A549 (cell line): ENCODE results near the gene ADGRF5. TPM values are rescaled to one million over a fixed set of nuclear protein-coding genes. Genes with fewer than 3 reads are reported as not detected.

ENCODE experiments used
- ATAC-seq, 2 experiments: fragments of 200-7000 bp in 1 of 2; fragments of >200 bp in 1 of 2; cut with Nextera tagmentation in 1 of 2; cut with Tn5 transposase in 1 of 2; 3 replicates each; pipeline versions ENCODE4 v1.8.0 to v1.9.1; 2018 to 2020; ENCODE audit warnings: mild to moderate bottlenecking in 1 of 2, moderate library complexity in 1 of 2
- CTCF ChIA-PET: fragments of 300-600 bp; sonication (Branson Sonifier 250); formaldehyde crosslinking; extraction: SDS; loops from one replicate; lab custom pipeline; 2021; ENCODE audit warnings: antibody characterized with exemption, inconsistent platforms; lab: Yijun Ruan, JAX
- POLR2A ChIA-PET: fragments of 350-600 bp; formaldehyde crosslinking; extraction: SDS; loops from one replicate; lab custom pipeline; 2021; ENCODE audit warnings: antibody characterized with exemption, inconsistent platforms; lab: Yijun Ruan, JAX
- DNase-seq, 2 experiments: peaks; one replicate each; pipeline versions ENCODE4 v3.0.0 to v3.0.0-alpha.2; 2011 to 2016; ENCODE audit warnings: low read depth in 1 of 2, low spot score in 1 of 2
- FAIRE-seq: peaks from 2 replicates; lab custom pipeline; 2011; peaks lifted over from hg19 to GRCh38; lab: Jason Lieb, UNC
- H3K27ac ChIP-seq, 2 experiments: fragments of >200 bp; sonication (Bioruptor Twin); formaldehyde crosslinking; 3 replicates each; pipeline ENCODE4 v1.5.1; 2016 to 2017
- H3K4me1 ChIP-seq: fragments of >200 bp; sonication (Bioruptor Twin); formaldehyde crosslinking; 3 replicates; pipeline ENCODE4 v1.6.1; 2016
- H3K4me2 ChIP-seq: fragments of >200 bp; sonication (Bioruptor Twin); formaldehyde crosslinking; 3 replicates; pipeline ENCODE4 v1.6.1; 2016
- H3K4me3 ChIP-seq: fragments of >200 bp; sonication (Bioruptor Twin); formaldehyde crosslinking; 3 replicates; pipeline ENCODE4 v1.5.1; 2016
- H3K9me3 ChIP-seq: fragments of >200 bp; sonication (Bioruptor Twin); formaldehyde crosslinking; 3 replicates; pipeline ENCODE4 v1.6.1; 2016
- CBX2 ChIP-seq: fragments of 200-600 bp; sonication (generic); IDR thresholded peaks from 2 replicates; pipeline ENCODE4 v1.6.1; 2016; ENCODE audit warnings: low read depth, mild to moderate bottlenecking, borderline replicate concordance
- CBX8 ChIP-seq: fragments of 200-600 bp; sonication (generic); IDR thresholded peaks from 2 replicates; pipeline ENCODE4 v1.6.1; 2016
- CHD4 ChIP-seq: fragments of 200-600 bp; sonication (generic); IDR thresholded peaks from 2 replicates; pipeline ENCODE4 v1.6.1; 2016; ENCODE audit warnings: antibody characterized with exemption, mild to moderate bottlenecking, borderline replicate concordance
- CTCF ChIP-seq: fragments of >200 bp; sonication (Bioruptor Twin); formaldehyde crosslinking; IDR thresholded peaks from 3 replicates; pipeline ENCODE4 v1.5.1; 2016
- E2F6 ChIP-seq: IDR thresholded peaks from 2 replicates; pipeline ENCODE4 v1.6.1; 2012; ENCODE audit warnings: low read depth, borderline replicate concordance
- EHF ChIP-seq: fragments of 250-450 bp; sonication (Bioruptor Pico); IDR thresholded peaks from 2 replicates; pipeline ENCODE4 v1.5.0; 2020; ENCODE audit warnings: mild to moderate bottlenecking
- ELK1 ChIP-seq: fragments of 150-350 bp; IDR thresholded peaks from 2 replicates; pipeline ENCODE4 v1.6.1; 2014; ENCODE audit warnings: low read depth, mild to moderate bottlenecking, low read length
- ESRRA ChIP-seq: fragments of 150-350 bp; IDR thresholded peaks from 2 replicates; pipeline ENCODE4 v1.6.1; 2014; ENCODE audit warnings: mild to moderate bottlenecking, low read length, borderline replicate concordance
- FOSL2 ChIP-seq, 2 experiments: fragments of 450-650 bp in 1 of 2; fragments of >200 bp in 1 of 2; sonication (Bioruptor Twin) in 1 of 2; formaldehyde crosslinking; IDR thresholded peaks; 2 replicates each; pipeline versions ENCODE4 v1.5.0 to v1.6.1; 2016 to 2020; ENCODE audit warnings: mild to moderate bottlenecking in 1 of 2, moderate library complexity in 1 of 2
- HEYL ChIP-seq: fragments of 250-450 bp; sonication (Bioruptor Pico); IDR thresholded peaks from 2 replicates; pipeline ENCODE4 v1.8.0; 2021; ENCODE audit warnings: mild to moderate bottlenecking, moderate library complexity
- HMGXB4 ChIP-seq: fragments of 250-450 bp; sonication (Bioruptor Pico); IDR thresholded peaks from 2 replicates; pipeline ENCODE4 v1.5.0; 2021; ENCODE audit warnings: mild to moderate bottlenecking, moderate library complexity, borderline replicate concordance
- HOXB5 ChIP-seq: fragments of 250-450 bp; sonication (Bioruptor Pico); IDR thresholded peaks from 2 replicates; pipeline ENCODE4 v1.5.0; 2020; ENCODE audit warnings: mild to moderate bottlenecking, moderate library complexity
- JUN ChIP-seq, 2 experiments: fragments of >200 bp; sonication (Bioruptor Twin); formaldehyde crosslinking; IDR thresholded peaks; 2 replicates in 1 of 2; 3 replicates in 1 of 2; pipeline ENCODE4 v1.6.1; 2016 to 2017
- MAX ChIP-seq: IDR thresholded peaks from 2 replicates; pipeline ENCODE4 v1.6.1; 2012
- NPAS2 ChIP-seq: fragments of 250-450 bp; sonication (Bioruptor Pico); IDR thresholded peaks from 2 replicates; pipeline ENCODE4 v1.8.0; 2022; ENCODE audit warnings: mild to moderate bottlenecking, moderate library complexity, borderline replicate concordance
- NR3C1 ChIP-seq: fragments of >200 bp; sonication (Bioruptor Twin); formaldehyde crosslinking; IDR thresholded peaks from 3 replicates; pipeline ENCODE4 v1.6.1; 2017
- PBX3 ChIP-seq: IDR thresholded peaks from 2 replicates; pipeline ENCODE4 v1.6.1; 2012
- PHF8 ChIP-seq: fragments of 200-600 bp; sonication (generic); IDR thresholded peaks from 2 replicates; pipeline ENCODE4 v1.6.1; 2016; ENCODE audit warnings: low read depth, mild to moderate bottlenecking, antibody characterized with exemption, moderate library complexity, borderline replicate concordance
- RCOR1 ChIP-seq: fragments of 150-350 bp; IDR thresholded peaks from 2 replicates; pipeline ENCODE4 v1.6.1; 2014; ENCODE audit warnings: antibody characterized with exemption, low read length, low read depth
- RFX5 ChIP-seq: fragments of 450-650 bp; IDR thresholded peaks from 2 replicates; pipeline ENCODE4 v1.7.1; 2014; ENCODE audit warnings: antibody characterized with exemption, mild to moderate bottlenecking, moderate library complexity
- RNF2 ChIP-seq: fragments of 200-600 bp; sonication (generic); IDR thresholded peaks from 2 replicates; pipeline ENCODE4 v1.6.1; 2016; ENCODE audit warnings: low read depth, mild to moderate bottlenecking, antibody characterized with exemption, moderate library complexity, borderline replicate concordance
- TFCP2L1 ChIP-seq: fragments of 250-450 bp; sonication (Bioruptor Pico); IDR thresholded peaks from 2 replicates; pipeline ENCODE4 v1.5.0; 2021; ENCODE audit warnings: mild to moderate bottlenecking
- ZC3H11A ChIP-seq: fragments of 450-650 bp; IDR thresholded peaks from 2 replicates; pipeline ENCODE4 v1.6.1; 2014; ENCODE audit warnings: antibody characterized with exemption, mild to moderate bottlenecking
- WGBS: methylation state at CpG from one replicate; pipeline ENCODE4 v1.1.6; 2017; ENCODE audit errors: missing lambda C conversion rate; 5-methylcytosine and 5-hydroxymethylcytosine counted together
- polyA plus RNA-seq, 4 experiments: library from polyadenylated mRNA; depleted of rRNA in 3 of 4; stranded (reverse); fragments of >200 nt; fragmentation: RNase III in 1 of 4; extraction: RNeasy Plus Mini Kit Qiagen cat#74134 plus additional on column Dnase treatment in 1 of 4; gene quantifications; 2 replicates in 3 of 4; 3 replicates in 1 of 4; pipeline ENCODE4 v1.2.3, GENCODE V29; 2011 to 2017

The ADGRF5 gene
- polyA plus RNA-seq, 2 of the 4 experiments (the other 2 are of a cell fraction), result not detected

GRCh38 chr6:46956409-46956808 is 34.7 kb upstream of the ADGRF5 start:
- ATAC-seq (no peak), DNase-seq (no peak), FAIRE-seq (no peak)
- H3K4me1 ChIP-seq, result no peaks in the 10 kb centered on the region
- no peak for TF ChIP-seq ESRRA
- no peak for TF ChIP-seq CBX2
- TF ChIP-seq RCOR1, result no peak
- no peak for TF ChIP-seq JUN (IDR thresholded peaks at IDR 0.05)
- TF ChIP-seq MAX, result no peak
- TF ChIP-seq EHF (CRISPR knock-in tag), result no peak
- no peak for TF ChIP-seq FOSL2 (IDR thresholded peaks at IDR 0.05)
- TF ChIP-seq FOSL2 (CRISPR knock-in tag; IDR thresholded peaks at IDR 0.05), result no peak
- no peak for TF ChIP-seq CTCF
- no peak for TF ChIP-seq NPAS2 (CRISPR knock-in tag)
- no peak for TF ChIP-seq RFX5
- no peak for TF ChIP-seq PBX3
- TF ChIP-seq ELK1, result no peak
- no peak overlapping the region for H3K4me2 ChIP-seq
- WGBS, result 89% methylated on average over 6 of the region's 6 CpGs
- no peaks in the 10 kb centered on the region for H3K9me3 ChIP-seq
- CTCF ChIA-PET, result no interaction called here
- POLR2A ChIA-PET, result no interaction called here
- H3K27ac ChIP-seq, result no peak overlapping the region
- no peak overlapping the region for H3K4me3 ChIP-seq

GRCh38 chr6:46954837-46955451 is 33.2 kb upstream of the ADGRF5 start:
- no peaks in the 10 kb centered on the region for H3K9me3 ChIP-seq
- no peak for ATAC-seq
- POLR2A ChIA-PET, result no interaction called here
- H3K4me1 ChIP-seq, result no peaks in the 10 kb centered on the region
- H3K4me2 ChIP-seq, result no peak overlapping the region
- TF ChIP-seq E2F6, result no peak
- TF ChIP-seq NR3C1, result no peak
- TF ChIP-seq HOXB5 (CRISPR knock-in tag), result no peak
- no peak for TF ChIP-seq CHD4
- no peak for TF ChIP-seq PHF8
- no peak for TF ChIP-seq RFX5
- TF ChIP-seq HEYL (CRISPR knock-in tag), result no peak
- TF ChIP-seq ZC3H11A, result no peak
- no peak for TF ChIP-seq RNF2
- no peak for TF ChIP-seq TFCP2L1 (CRISPR knock-in tag)
- no peak for TF ChIP-seq CBX8
- no peak for TF ChIP-seq HMGXB4
- CTCF ChIA-PET, result interaction anchor here (2.3 kb wide), 1 partner anchor 8 kb away, joined by 5 read pairs; no protein-coding TSS in a partner anchor
- H3K4me3 ChIP-seq, result no peak overlapping the region
- no peak for DNase-seq
- WGBS, result 83% methylated on average over 4 of the region's 4 CpGs
- H3K27ac ChIP-seq, result no peak overlapping the region
- no peak for FAIRE-seq
